ENCODE data around the gene SNAI1.

The SNAI1 gene

DNA sequence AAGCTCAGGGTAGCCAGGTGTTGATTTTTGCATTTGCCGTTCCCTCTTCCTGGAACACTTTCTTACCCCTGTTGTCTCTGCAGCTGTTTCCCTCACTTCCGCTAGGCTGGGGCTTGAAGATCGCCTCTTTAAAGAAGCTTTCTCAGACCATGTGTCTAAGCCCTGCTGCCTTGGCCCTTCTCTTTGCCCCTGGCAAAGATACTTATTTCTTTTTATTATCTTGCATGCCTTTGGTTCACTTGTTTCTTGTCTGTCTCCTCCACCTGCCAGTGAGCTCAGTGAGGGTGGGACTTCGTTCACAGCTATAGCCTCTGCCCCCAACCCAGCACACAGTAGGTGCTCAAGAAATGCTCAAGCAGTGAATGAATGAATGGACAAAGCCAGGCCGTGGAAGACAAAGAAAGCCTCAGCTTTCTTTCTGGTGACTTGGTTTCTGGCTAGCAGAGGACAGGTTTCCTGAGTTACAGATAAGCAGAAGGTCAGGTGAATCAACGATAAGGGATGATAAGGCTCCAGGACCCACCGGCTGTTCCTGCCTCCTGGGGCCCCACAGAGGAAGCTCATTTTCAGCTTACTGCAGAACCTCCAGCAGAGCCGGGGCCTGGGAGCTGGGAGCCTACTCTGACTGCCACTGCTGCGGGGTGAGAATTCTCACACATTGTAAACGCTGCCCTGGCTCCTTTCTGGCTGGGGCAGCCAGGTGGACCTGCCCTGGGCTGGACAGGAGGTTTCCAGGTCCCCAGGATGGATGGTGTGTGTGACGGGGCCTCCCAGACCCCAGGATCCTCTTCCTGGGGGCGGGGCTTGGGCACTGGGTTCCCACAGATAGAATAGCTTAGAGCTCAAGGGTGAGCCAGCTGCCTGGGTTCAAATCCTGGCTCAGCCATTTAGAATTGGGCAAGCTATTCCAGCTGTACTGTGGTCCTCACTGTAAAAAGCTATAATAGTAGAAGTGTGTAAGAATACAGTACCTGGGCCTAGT is 29.8 kb downstream of the SNAI1 start:
- Histone ChIP-seq H3K4me3 (ENCODE audit: low read length) (no peak overlapping the region), H3K9ac (ENCODE audit: low read length) (no peak overlapping the region), H3K27ac (ENCODE audit: low read depth, low read length) (no peak overlapping the region), H3K36me3 (ENCODE audit: control insufficient read depth, insufficient read depth, low read length) (no peaks in the 10 kb centered on the region), H3K27me3 (ENCODE audit: control insufficient read depth, insufficient read depth, low read length) (peaks cover 2% of the 10 kb centered on the region), H3K4me1 (ENCODE audit: control insufficient read depth, insufficient read depth, low read length) (peaks cover 8% of the 10 kb centered on the region)

- Histone ChIP-seq H3K27me3 (ENCODE audit: control insufficient read depth, insufficient read depth, low read length) (peaks cover 2% of the 10 kb centered on the region), H3K4me1 (ENCODE audit: control insufficient read depth, insufficient read depth, low read length) (peaks cover 8% of the 10 kb centered on the region), H3K9ac (ENCODE audit: low read length) (no peak overlapping the region), H3K27ac (ENCODE audit: low read depth, low read length) (no peak overlapping the region), H3K36me3 (ENCODE audit: control insufficient read depth, insufficient read depth, low read length) (no peaks in the 10 kb centered on the region), H3K4me3 (ENCODE audit: low read length) (no peak overlapping the region)
These were observed 31.2 kb downstream of the SNAI1 start for GRCh38 chr20:50013976-50014375.

DNA sequence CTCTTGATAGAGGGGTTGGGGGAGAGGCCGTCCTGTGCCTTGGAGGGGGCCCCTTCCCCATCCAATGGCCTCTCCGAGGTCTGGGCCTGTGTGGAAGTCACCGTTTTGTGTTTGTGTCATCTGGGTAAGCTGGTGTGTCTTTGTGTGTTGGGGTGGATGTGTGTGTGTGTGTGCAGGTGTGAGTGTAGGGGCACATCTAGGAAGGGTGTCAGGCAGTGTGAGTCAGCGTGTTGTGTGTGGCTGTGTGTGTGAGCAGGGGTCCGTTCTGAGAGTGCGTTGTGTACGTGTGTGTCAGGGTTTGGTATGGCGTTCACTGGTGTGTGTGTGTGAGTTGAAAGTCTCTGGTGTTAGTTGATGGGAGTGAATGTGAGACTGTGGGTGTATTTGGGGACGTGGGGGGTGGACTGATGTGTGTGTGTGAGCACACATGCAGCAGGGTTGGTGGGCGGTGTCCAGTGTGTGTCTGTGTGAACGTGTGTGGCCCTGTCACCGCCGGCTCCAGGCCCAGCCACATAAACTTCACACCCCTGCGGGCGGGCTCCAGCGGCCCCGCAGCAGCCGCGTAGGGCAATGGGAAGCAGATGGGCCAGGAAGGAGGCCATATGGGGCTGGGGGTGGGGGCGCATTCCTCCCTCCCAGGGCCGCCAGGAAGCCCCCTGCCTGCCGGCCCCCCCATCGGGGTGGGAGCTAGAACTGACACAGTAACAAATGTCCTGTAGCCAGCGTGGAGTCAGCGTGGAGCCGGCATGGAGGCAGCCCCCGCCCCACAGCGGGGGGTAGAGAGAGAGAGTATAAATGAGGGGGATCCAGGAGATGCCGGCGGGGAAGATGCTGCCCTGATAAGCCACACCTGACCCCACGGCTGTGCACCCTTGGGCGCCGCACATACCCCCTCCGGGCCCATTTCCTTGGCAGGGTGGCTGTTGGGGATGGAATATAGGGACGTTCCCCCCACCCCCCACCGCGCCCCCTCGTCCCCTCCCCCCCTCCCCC is 32.1 kb downstream of the SNAI1 start:
- Histone ChIP-seq H3K4me3 (ENCODE audit: low read length) (no peak overlapping the region), H3K9ac (ENCODE audit: low read length) (no peak overlapping the region), H3K4me1 (ENCODE audit: control insufficient read depth, insufficient read depth, low read length) (peaks cover 12% of the 10 kb centered on the region)

DNA sequence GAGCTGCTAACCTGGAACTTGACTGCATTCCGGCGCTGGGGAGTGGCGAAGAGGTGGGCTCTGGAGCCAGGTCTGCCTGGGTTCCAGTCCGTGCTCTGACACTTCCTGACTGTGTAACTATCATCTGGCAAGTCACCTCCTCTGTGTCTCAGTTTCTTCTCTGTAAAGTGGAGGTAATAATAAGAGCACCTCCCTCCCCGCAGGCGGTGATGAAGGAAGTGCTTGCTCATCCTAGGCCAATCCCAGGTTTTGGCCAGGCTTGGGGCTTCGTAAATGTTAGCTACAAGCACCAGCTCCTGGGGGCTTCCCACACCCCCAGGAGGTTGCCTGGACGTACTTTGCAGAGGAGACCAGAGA is 32.8 kb downstream of the SNAI1 start:
- Histone ChIP-seq H3K4me1 (ENCODE audit: control insufficient read depth, insufficient read depth, low read length) (peaks cover 12% of the 10 kb centered on the region), H3K27ac (ENCODE audit: low read depth, low read length) (peak overlapping the region; percentile 14), H3K9ac (ENCODE audit: low read length) (no peak overlapping the region), H3K27me3 (ENCODE audit: control insufficient read depth, insufficient read depth, low read length) (no peaks in the 10 kb centered on the region), H3K36me3 (ENCODE audit: control insufficient read depth, insufficient read depth, low read length) (no peaks in the 10 kb centered on the region), H3K4me3 (ENCODE audit: low read length) (peak overlapping the region; percentile 32)

More for the DNA sequence above, 32.1 kb downstream of the SNAI1 start:
- Histone ChIP-seq H3K36me3 (ENCODE audit: control insufficient read depth, insufficient read depth, low read length) (no peaks in the 10 kb centered on the region), H3K27ac (ENCODE audit: low read depth, low read length) (no peak overlapping the region), H3K27me3 (ENCODE audit: control insufficient read depth, insufficient read depth, low read length) (peaks cover 2% of the 10 kb centered on the region)

- H3K9ac ChIP-seq (ENCODE audit: low read length), result no peak overlapping the region
- H3K27me3 ChIP-seq (ENCODE audit: control insufficient read depth, insufficient read depth, low read length), result no peaks in the 10 kb centered on the region
- H3K27ac ChIP-seq (ENCODE audit: low read depth, low read length), result peak overlapping the region; percentile 78
- H3K36me3 ChIP-seq (ENCODE audit: control insufficient read depth, insufficient read depth, low read length), result no peaks in the 10 kb centered on the region
- H3K4me1 ChIP-seq (ENCODE audit: control insufficient read depth, insufficient read depth, low read length), result peaks cover 12% of the 10 kb centered on the region
- H3K4me3 ChIP-seq (ENCODE audit: low read length), result peak overlapping the region; percentile 32
These were observed 33.4 kb downstream of the SNAI1 start for GRCh38 chr20:50015993-50016770.

DNA sequence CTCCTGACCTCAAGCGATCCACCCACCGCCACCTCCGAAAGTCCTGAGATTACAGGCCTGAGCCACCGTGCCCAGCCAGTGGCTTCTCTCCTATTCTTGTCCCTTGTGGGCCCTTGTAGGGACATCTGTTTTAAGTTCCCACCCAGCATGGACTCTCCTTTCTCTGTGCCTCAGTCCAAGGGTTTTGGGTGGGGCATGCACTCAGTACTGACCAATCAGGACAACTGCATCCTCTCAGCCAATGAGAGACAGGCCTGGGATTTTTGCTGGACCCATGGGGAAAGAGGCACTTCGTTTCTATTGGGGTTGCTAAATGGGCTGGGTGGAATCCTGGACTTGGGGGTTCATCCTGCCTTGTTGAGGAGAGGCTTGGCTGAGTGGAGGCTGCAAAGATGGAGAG is 34.4 kb downstream of the SNAI1 start:
- Histone ChIP-seq H3K9ac (ENCODE audit: low read length) (no peak overlapping the region), H3K4me1 (ENCODE audit: control insufficient read depth, insufficient read depth, low read length) (peaks cover 12% of the 10 kb centered on the region)

GRCh38 chr20:50017576-50018248 is 34.9 kb downstream of the SNAI1 start:
- Histone ChIP-seq H3K27me3 (ENCODE audit: control insufficient read depth, insufficient read depth, low read length) (no peaks in the 10 kb centered on the region), H3K4me1 (ENCODE audit: control insufficient read depth, insufficient read depth, low read length) (peaks cover 12% of the 10 kb centered on the region), H3K9ac (ENCODE audit: low read length) (no peak overlapping the region), H3K36me3 (ENCODE audit: control insufficient read depth, insufficient read depth, low read length) (no peaks in the 10 kb centered on the region), H3K4me3 (ENCODE audit: low read length) (no peak overlapping the region), H3K27ac (ENCODE audit: low read depth, low read length) (no peak overlapping the region)

More for the DNA sequence above, 34.4 kb downstream of the SNAI1 start:
- Histone ChIP-seq H3K27me3 (ENCODE audit: control insufficient read depth, insufficient read depth, low read length) (no peaks in the 10 kb centered on the region), H3K36me3 (ENCODE audit: control insufficient read depth, insufficient read depth, low read length) (no peaks in the 10 kb centered on the region), H3K4me3 (ENCODE audit: low read length) (no peak overlapping the region), H3K27ac (ENCODE audit: low read depth, low read length) (no peak overlapping the region)

DNA sequence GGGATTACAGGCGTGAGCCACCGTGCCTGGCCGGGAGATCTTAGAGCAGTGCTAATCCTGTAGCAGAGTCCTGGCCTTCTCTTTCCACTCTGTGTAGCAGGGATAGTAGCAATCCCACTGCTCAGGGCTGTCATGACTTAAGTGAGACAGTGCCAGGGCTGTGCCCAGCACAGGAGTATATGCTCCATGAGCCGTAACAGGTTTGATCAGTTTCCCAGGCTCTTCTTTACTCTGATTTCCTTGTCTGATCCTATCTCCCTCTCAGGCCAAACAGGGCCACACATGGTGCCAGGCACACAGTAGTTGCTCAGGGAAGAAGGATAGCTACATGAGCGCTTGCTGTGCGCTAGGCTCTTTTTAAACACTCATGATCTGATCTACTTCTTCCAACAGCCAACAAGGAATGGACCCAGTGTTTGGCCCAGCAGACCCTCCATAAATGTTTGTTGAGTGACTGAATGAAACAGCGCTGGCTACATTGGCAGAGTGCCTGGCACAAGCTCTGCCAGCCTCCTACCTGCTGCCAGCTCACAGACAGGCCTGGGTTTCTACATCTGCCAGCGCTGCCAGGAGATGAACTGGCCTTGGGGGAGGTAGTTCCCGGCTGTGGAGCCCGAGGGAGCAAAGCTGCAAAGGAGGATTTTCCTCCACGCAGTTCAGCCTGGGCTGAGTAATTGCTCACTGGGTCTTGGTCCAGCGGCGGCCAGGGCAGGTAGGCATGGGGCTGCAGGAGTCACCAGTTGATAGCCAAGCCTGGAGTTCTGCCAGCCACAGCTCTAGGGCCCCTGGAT is 36.9 kb downstream of the SNAI1 start:
- no peak overlapping the region for H3K4me3 ChIP-seq (ENCODE audit: low read length)
- peaks cover 12% of the 10 kb centered on the region for H3K4me1 ChIP-seq (ENCODE audit: control insufficient read depth, insufficient read depth, low read length)
- H3K36me3 ChIP-seq (ENCODE audit: control insufficient read depth, insufficient read depth, low read length), result no peaks in the 10 kb centered on the region
- peak overlapping the region; percentile 16 for H3K27ac ChIP-seq (ENCODE audit: low read depth, low read length)
- no peak overlapping the region for H3K9ac ChIP-seq (ENCODE audit: low read length)
- H3K27me3 ChIP-seq (ENCODE audit: control insufficient read depth, insufficient read depth, low read length), result no peaks in the 10 kb centered on the region

DNA sequence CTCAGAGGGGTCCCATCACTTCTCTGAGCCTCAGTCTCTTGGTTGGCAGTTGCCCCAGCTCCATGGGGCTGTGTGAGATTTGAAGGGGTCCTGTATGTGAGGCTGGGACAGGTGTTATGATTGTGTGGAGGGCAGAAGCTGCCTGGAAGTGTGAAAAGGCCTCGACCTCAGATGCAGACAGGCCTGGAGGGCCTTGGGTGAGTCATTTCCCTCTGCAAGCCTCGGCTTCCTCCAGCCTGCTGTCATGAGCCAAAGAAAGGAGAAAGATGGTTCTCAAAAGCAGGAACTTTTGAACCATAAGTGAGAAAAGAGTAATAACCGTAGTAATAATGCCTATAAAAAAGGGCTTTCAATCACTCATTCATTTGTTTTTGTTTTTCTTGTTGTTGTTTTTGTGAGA is 37.5 kb downstream of the SNAI1 start:
- peak overlapping the region; percentile 16 for H3K27ac ChIP-seq (ENCODE audit: low read depth, low read length)
- H3K27me3 ChIP-seq (ENCODE audit: control insufficient read depth, insufficient read depth, low read length), result no peaks in the 10 kb centered on the region
- peaks cover 12% of the 10 kb centered on the region for H3K4me1 ChIP-seq (ENCODE audit: control insufficient read depth, insufficient read depth, low read length)
- no peaks in the 10 kb centered on the region for H3K36me3 ChIP-seq (ENCODE audit: control insufficient read depth, insufficient read depth, low read length)
- no peak overlapping the region for H3K4me3 ChIP-seq (ENCODE audit: low read length)
- no peak overlapping the region for H3K9ac ChIP-seq (ENCODE audit: low read length)

DNA sequence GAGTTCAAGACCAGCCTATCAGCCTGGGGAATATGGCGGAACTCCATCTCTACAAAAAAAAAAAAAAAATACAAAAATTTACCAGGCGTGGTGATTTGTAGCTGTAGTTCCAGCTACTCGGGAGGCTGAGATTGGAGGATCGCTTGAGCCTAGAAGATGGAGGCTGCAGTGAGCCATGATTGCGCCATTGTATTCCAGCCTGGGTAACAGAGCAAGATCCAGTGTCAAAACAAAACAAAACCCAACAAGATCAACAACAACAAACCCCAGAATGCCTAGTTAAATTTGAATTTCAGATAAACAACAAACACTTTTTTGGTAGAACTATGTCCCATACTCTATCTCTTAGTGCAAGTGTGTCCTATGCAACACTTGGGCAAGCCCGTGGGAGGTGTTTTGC is 39.9 kb downstream of the SNAI1 start:
- H3K27me3 ChIP-seq (ENCODE audit: control insufficient read depth, insufficient read depth, low read length), result no peaks in the 10 kb centered on the region
- H3K36me3 ChIP-seq (ENCODE audit: control insufficient read depth, insufficient read depth, low read length), result no peaks in the 10 kb centered on the region
- peaks cover 4% of the 10 kb centered on the region for H3K4me1 ChIP-seq (ENCODE audit: control insufficient read depth, insufficient read depth, low read length)
- H3K27ac ChIP-seq (ENCODE audit: low read depth, low read length), result no peak overlapping the region
- no peak overlapping the region for H3K4me3 ChIP-seq (ENCODE audit: low read length)
- H3K9ac ChIP-seq (ENCODE audit: low read length), result no peak overlapping the region
